Thyroid gland (tissue), 4 donors: ENCODE measurements around the gene MTCH2.

Experiments
- POLR2A ChIP-seq, 2 donors: fragments of 450-650 bp; IDR thresholded peaks; one replicate each; pipeline ENCODE4 v1.6.1; 2017; ENCODE audit warnings: antibody characterized with exemption in 2 of 2, mild to moderate bottlenecking in 2 of 2, moderate library complexity in 1 of 2
- TF ChIP-seq, protein P1 (sequence below), 6 experiments: fragments of 200-600 bp in 3 of 6; fragments of 450-650 bp in 3 of 6; sonication (generic) in 3 of 6; IDR thresholded peaks; one replicate each; pipeline ENCODE4 v1.5.1; 2016 to 2019; ENCODE audit warnings: antibody characterized with exemption in 6 of 6, mild to moderate bottlenecking in 2 of 6, inconsistent platforms in 1 of 6, moderate library complexity in 1 of 6

DNA sequence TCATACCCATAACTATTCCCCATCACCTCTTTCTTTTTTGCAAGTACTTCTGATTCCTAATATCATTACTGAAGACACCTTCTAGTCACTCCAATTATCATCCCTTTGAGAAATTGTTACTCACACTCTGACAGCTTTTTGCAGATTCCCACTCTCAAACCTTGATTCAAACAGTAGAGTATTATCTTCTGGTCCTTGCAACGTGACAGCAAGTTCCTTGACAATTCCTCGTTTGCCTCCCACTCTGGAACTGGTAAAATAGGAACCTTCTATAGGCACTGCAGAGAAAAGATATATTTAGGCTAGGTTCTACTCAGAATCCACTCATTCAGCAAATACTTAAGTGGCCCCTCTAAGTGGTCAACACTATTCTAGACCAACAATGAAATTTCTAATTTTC lies 49.6 kb upstream of the MTCH2 start:
- TF ChIP-seq, protein P1, sequence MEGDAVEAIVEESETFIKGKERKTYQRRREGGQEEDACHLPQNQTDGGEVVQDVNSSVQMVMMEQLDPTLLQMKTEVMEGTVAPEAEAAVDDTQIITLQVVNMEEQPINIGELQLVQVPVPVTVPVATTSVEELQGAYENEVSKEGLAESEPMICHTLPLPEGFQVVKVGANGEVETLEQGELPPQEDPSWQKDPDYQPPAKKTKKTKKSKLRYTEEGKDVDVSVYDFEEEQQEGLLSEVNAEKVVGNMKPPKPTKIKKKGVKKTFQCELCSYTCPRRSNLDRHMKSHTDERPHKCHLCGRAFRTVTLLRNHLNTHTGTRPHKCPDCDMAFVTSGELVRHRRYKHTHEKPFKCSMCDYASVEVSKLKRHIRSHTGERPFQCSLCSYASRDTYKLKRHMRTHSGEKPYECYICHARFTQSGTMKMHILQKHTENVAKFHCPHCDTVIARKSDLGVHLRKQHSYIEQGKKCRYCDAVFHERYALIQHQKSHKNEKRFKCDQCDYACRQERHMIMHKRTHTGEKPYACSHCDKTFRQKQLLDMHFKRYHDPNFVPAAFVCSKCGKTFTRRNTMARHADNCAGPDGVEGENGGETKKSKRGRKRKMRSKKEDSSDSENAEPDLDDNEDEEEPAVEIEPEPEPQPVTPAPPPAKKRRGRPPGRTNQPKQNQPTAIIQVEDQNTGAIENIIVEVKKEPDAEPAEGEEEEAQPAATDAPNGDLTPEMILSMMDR (IDR thresholded peaks at IDR 0.05) = no peak
- TF ChIP-seq POLR2A (IDR thresholded peaks at IDR 0.05) = no peak
